Esophagus squamous epithelium (tissue), 5 donors: Measurements from ENCODE around the gene PAK4. TPM values are rescaled to one million over a fixed set of nuclear protein-coding genes. Genes with fewer than 3 reads are reported as not detected.

Experiments used
- DNase-seq: peaks from one replicate; lab custom pipeline; 2025; lab: John Stamatoyannopoulos, UW
- H3K27ac ChIP-seq, 4 donors: fragments of 200-600 bp; sonication (generic); one replicate each; pipeline ENCODE4 v1.5.1; 2016 to 2019; ENCODE audit warnings: mild to moderate bottlenecking in 1 of 4
- H3K27me3 ChIP-seq, 4 donors: fragments of 200-600 bp; sonication (generic); 1 replicate in 3 of 4; 2 replicates in 1 of 4; pipeline versions ENCODE4 v1.5.1 to v1.6.0; 2017 to 2021; ENCODE audit warnings: antibody characterized with exemption in 1 of 4
- H3K36me3 ChIP-seq, 3 donors: fragments of 200-600 bp; sonication (generic); one replicate each; pipeline ENCODE4 v1.5.1; 2016 to 2019
- H3K4me1 ChIP-seq, 3 donors: fragments of 200-600 bp; sonication (generic); one replicate each; pipeline ENCODE4 v1.5.1; 2017 to 2019
- H3K4me3 ChIP-seq, 4 donors: fragments of 200-600 bp; sonication (generic); 1 replicate in 3 of 4; 2 replicates in 1 of 4; pipeline ENCODE4 v1.5.1; 2016 to 2019; ENCODE audit warnings: mild to moderate bottlenecking in 2 of 4, moderate library complexity in 1 of 4
- H3K9me3 ChIP-seq, 3 donors: fragments of 200-600 bp; sonication (generic); one replicate each; pipeline ENCODE4 v1.5.1; 2016 to 2019
- POLR2A ChIP-seq, 4 donors: fragments of 450-650 bp; IDR thresholded peaks; one replicate each; pipeline ENCODE4 v1.6.1; 2017; ENCODE audit warnings: antibody characterized with exemption in 4 of 4, mild to moderate bottlenecking in 4 of 4, moderate library complexity in 3 of 4
- WGBS, 2 donors: methylation state at CpG; one replicate each; pipeline ENCODE4 v1.1.5; 2018; 5-methylcytosine and 5-hydroxymethylcytosine counted together
- intact Hi-C: fragments of 100-400 bp; cut with DNase I; formaldehyde crosslinking; loops from one replicate; pipeline ENCODE4 v1.15.0; 2022
- total RNA-seq, 4 donors: library from RNA; depleted of rRNA; stranded (reverse); fragments of >200 nt; gene quantifications; one replicate each; pipeline ENCODE4 v1.1.0, GENCODE V29; 2016
- TF ChIP-seq, protein P1 (sequence below), 6 experiments: fragments of 450-650 bp in 4 of 6; fragments of 200-600 bp in 2 of 6; sonication (generic) in 2 of 6; IDR thresholded peaks; one replicate each; pipeline ENCODE4 v1.5.1; 2016 to 2019; ENCODE audit warnings: antibody characterized with exemption in 6 of 6, mild to moderate bottlenecking in 4 of 6, moderate library complexity in 4 of 6
- donor health status: DM: yes; HTN: yes; CAD: no.

The PAK4 gene
- total RNA-seq, 4 donors from 2014 or later: 12.2 to 40.1 (median 18.3) TPM

DNA sequence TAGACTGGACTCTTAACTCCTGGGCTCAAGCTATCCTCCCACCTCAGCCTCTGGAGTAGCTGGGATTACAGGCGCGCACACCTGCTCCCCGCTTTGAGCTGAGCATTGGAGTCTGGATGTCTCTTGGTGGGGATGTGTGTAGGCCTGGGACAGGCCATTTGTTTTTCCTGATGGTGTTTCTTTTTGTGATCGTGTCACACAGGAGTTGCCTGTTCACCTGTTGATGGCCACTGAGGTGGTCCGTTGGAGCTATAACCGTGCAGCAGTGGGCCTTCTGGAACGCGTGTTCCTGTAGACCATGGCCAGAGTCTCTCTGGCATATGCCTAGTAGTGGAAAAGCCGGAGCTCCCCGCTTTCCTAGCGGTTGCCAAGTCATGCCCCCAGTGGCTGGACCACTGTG lies 3.5 kb downstream of the PAK4 start:
- Histone ChIP-seq H3K9me3 (no peaks in the 10 kb centered on the region), H3K27me3 (no peaks in the 10 kb centered on the region), H3K27ac (peak overlapping the region in 1 of 4 donors; percentile 95), H3K36me3 (no peaks in the 10 kb centered on the region), H3K4me1 (peaks cover 54 to 93% (median 55%) of the 10 kb centered on the region in 3 donors), H3K4me3 (no peak overlapping the region)
- TF ChIP-seq POLR2A (IDR thresholded peaks at IDR 0.05): no peak
- TF ChIP-seq, protein P1, sequence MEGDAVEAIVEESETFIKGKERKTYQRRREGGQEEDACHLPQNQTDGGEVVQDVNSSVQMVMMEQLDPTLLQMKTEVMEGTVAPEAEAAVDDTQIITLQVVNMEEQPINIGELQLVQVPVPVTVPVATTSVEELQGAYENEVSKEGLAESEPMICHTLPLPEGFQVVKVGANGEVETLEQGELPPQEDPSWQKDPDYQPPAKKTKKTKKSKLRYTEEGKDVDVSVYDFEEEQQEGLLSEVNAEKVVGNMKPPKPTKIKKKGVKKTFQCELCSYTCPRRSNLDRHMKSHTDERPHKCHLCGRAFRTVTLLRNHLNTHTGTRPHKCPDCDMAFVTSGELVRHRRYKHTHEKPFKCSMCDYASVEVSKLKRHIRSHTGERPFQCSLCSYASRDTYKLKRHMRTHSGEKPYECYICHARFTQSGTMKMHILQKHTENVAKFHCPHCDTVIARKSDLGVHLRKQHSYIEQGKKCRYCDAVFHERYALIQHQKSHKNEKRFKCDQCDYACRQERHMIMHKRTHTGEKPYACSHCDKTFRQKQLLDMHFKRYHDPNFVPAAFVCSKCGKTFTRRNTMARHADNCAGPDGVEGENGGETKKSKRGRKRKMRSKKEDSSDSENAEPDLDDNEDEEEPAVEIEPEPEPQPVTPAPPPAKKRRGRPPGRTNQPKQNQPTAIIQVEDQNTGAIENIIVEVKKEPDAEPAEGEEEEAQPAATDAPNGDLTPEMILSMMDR (IDR thresholded peaks at IDR 0.05): no peak
- DNase-seq: no peak
- intact Hi-C loops: no loop called here
- WGBS, 2 donors: 96 to 100% methylated on average over 4 to 5 of the region's 11 CpGs

GRCh38 chr19:39130337-39131254 lies 5.0 kb downstream of the PAK4 start:
- WGBS, 2 donors: 66 to 73% methylated on average over 18 to 22 of the region's 22 CpGs
- no peaks in the 10 kb centered on the region for H3K27me3 ChIP-seq
- no peaks in the 10 kb centered on the region for H3K9me3 ChIP-seq
- H3K4me1 ChIP-seq: peaks cover 54 to 89% (median 55%) of the 10 kb centered on the region in 3 donors
- peak overlapping the region; percentile 58 to 78 (median 73) for H3K27ac ChIP-seq
- H3K4me3 ChIP-seq: peak overlapping the region in 2 of 4 donors; percentile 6 to 42
- no peaks in the 10 kb centered on the region for H3K36me3 ChIP-seq
- DNase-seq: no peak
- intact Hi-C loops: no loop called here
- TF ChIP-seq, protein P1 (IDR thresholded peaks at IDR 0.05): no peak
- no peak for TF ChIP-seq POLR2A (IDR thresholded peaks at IDR 0.05)

- Histone ChIP-seq H3K4me3 (peak overlapping the region in 2 of 4 donors; percentile 6 to 42), H3K36me3 (no peaks in the 10 kb centered on the region), H3K27me3 (no peaks in the 10 kb centered on the region), H3K9me3 (no peaks in the 10 kb centered on the region), H3K27ac (peak overlapping the region; percentile 58 to 78 (median 73)), H3K4me1 (peaks cover 58 to 92% (median 60%) of the 10 kb centered on the region in 3 donors)
- intact Hi-C loops: no loop called here
- TF ChIP-seq, protein P1 (IDR thresholded peaks at IDR 0.05): no peak
- no peak for TF ChIP-seq POLR2A (IDR thresholded peaks at IDR 0.05)
- DNase-seq: no peak
- WGBS, 2 donors: 40 to 61% methylated on average over 3 to 8 of the region's 18 CpGs
Measured at GRCh38 chr19:39131255-39131755, 5.7 kb downstream of the PAK4 start.

- no peaks in the 10 kb centered on the region for H3K27me3 ChIP-seq
- TF ChIP-seq, protein P1 (IDR thresholded peaks at IDR 0.05): no peak
- TF ChIP-seq POLR2A (IDR thresholded peaks at IDR 0.05): no peak
- peaks cover 55 to 92% (median 60%) of the 10 kb centered on the region in 3 donors for H3K4me1 ChIP-seq
- WGBS, 2 donors: 60% methylated on average over 18 to 20 of the region's 20 CpGs
- no peak for DNase-seq
- H3K27ac ChIP-seq: peak overlapping the region in 3 of 4 donors; percentile 52 to 78 (median 75)
- H3K36me3 ChIP-seq: no peaks in the 10 kb centered on the region
- peak overlapping the region in 1 of 4 donors; percentile 42 for H3K4me3 ChIP-seq
- intact Hi-C loops: no loop called here
- H3K9me3 ChIP-seq: no peaks in the 10 kb centered on the region
Measured at GRCh38 chr19:39132344-39132969, 6.9 kb downstream of the PAK4 start.
